ENCODE measurements around the gene MAP3K13.
"Not testable (repeated sequence)": the region's sequence is repeated elsewhere in the genome, so short reads cannot be mapped to it uniquely, and the experiment has no call there.

MAP3K13 gene

DNA sequence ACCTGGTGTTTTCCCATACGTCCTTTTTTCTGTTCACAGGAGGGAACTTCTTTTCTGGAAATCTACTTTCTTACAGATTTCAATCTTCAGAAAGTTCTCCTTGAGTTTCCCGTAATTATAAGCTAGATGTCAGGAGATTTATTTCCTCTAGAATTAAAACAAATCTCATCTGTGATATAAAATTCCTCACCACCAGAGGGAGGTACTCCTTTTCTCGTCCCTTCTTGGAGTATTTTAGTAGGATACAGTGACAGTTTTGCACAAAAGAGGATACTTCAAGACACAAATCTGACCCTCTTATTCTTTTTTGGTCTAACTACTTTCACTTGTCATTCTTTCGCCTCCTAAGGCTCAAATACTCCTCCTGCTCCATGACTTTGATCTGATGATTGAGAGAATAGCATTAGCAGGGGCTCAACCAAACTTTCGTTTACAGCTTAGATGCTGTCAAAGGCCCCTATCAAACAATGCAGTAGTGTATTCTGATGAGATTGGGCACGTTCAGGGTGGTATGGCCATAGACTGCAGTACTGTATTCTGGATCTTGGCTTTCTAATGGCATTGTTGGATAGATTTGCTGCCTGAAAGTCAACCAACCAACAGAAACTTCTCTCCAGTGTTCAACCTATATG is 97.9 kb downstream of the MAP3K13 start:
- DNase-seq: no peak

- no peak for DNase-seq
Observed at GRCh38 chr3:185465471-185465870, 102.5 kb downstream of the MAP3K13 start.

DNA sequence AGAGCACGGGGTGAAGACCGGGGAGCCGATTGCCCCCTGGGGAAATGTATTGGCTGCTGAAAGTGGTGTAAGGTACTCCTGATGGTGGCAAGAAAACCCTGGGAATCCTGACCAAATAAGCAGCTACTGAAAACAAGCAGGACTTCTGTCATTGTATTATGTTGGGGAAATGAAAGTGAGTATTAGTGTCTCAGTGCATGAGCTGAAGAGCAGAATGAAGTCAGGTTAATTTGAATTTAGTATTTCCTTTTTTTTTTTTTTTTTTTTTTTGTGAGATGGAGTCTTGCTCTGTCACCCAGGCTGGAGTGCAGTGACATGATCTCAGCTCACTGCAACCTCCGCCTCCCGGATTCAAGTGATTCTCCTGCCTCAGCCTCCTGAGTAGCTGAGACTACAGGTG is 103.2 kb downstream of the MAP3K13 start:
- not testable (repeated sequence) for DNase-seq

- DNase-seq: no peak
Observed at GRCh38 chr3:185469542-185469941, 106.6 kb downstream of the MAP3K13 start.

- DNase-seq: no peak
Observed at GRCh38 chr3:185470323-185470722, 107.4 kb downstream of the MAP3K13 start.

DNA sequence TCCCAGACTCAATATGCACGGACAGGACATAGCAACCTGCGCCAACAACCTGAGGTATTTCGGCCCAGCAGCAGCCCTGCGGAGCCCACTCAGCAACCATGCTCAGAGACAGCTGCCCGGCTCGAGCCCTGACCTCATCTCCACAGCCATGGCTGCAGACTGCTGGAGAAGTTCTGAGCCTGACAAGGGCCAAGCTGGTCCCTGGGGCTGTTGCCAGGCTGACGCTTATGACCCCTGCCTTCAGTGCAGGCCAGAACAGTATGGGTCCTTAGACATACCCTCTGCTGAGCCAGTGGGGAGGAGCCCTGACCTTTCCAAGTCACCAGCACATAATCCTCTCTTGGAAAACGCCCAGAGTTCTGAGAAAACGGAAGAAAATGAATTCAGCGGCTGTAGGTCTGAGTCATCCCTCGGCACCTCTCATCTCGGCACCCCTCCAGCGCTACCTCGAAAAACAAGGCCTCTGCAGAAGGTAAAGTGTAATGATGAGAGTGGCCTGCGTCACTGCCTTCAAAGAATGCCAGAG is 110.4 kb downstream of the MAP3K13 start:
- DNase-seq: no peak

DNA sequence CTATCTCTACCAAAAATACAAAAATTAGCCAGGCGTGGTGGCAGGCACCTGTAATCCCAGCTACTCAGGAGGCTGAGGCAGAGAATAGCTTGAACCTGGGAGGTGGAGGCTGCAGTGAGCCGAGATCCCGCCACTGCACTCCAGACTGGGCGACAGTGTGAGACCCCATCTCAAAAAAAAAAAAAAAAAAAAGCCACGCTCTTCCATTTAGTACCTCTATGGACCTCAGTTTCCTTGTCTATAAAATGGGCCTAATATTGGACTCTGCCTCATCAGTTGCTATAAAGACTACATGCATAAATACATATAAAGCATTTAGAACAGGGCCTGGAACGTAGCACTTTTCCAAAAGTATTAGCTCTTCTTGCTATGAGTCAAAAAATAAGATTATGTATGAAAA is 112.0 kb downstream of the MAP3K13 start:
- DNase-seq: not testable (repeated sequence)

GRCh38 chr3:185477316-185477715 is 114.4 kb downstream of the MAP3K13 start:
- DNase-seq: no peak

GRCh38 chr3:185479373-185479945 is 116.5 kb downstream of the MAP3K13 start:
- DNase-seq: no peak

DNA sequence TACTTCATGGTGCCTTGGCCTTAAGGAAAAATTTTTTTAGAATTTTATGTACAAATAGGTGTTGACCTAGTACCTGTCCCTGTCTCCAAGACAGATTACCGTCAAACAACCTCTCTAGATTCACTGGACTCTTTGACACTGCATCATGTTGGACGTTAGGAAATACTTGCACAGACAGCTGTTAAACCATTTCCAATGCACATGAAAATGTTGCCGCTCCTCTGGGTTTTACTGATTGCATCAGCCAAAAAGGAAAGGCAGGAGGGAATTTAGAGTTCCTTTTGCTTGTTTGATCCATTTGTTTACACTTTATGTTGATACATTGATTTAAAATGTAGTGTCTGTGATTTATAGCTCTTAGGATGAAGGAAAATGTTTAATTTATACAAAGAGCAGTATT is 121.4 kb downstream of the MAP3K13 start:
- DNase-seq: no peak

- no peak for DNase-seq
Observed at GRCh38 chr3:185486394-185486793, 123.5 kb downstream of the MAP3K13 start.

DNA sequence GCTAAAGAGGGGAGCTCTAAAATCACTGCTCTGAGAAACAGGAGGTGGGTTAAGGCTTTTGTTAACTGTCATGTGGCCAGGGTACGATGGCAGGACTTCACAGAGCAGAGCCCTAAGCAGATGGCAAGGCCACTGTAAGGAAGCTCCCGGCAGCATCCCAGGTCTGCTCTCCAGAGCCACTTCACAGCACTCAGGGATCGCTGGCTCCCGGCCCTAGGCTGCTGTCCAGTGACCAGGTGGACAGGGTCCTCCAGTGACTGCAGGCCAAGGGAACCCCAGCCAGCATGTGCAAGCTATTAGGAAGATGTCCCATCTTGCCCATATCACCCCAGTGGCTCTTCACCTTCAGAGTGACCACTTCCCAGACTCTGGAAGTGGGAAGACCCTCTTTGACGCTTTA is 125.5 kb downstream of the MAP3K13 start:
- no peak for DNase-seq

DNA sequence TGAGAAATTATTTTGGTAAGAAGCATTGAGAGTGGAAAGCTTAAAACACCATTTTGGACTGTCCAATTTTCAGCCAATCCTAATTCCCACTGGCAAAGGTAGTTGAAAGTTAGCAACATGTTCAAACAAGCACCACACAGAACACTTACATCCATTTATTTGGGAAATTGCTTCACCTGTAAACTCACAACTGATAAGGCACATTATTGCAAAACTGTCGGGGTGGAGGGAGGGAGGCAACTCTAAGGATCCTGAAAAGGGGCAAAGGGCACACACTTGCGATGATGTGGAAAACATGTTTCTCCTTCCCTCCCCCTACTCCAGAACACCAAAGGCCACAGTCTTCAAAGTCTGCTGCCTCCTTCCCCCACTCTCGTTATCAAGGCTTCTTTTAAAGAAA is 126.5 kb downstream of the MAP3K13 start:
- DNase-seq: no peak

DNA sequence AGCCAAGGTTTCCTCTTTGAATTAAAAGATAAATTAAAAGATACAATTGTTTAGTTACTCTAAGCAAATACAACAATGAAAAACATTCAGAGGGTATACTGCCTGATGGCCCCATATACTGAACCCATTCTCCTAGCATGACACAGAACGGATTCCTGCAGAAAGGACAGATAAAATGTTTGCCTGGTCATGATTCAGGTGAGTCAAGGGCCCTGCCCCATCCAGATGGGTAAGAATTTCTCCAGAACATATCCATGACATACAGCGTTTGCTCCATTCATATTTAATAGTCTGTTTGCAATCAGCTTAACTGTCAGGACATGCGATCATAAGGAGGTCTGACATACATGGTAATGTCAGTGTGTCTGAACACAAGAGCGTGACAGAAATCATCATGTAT is 127.3 kb downstream of the MAP3K13 start:
- no peak for DNase-seq

DNA sequence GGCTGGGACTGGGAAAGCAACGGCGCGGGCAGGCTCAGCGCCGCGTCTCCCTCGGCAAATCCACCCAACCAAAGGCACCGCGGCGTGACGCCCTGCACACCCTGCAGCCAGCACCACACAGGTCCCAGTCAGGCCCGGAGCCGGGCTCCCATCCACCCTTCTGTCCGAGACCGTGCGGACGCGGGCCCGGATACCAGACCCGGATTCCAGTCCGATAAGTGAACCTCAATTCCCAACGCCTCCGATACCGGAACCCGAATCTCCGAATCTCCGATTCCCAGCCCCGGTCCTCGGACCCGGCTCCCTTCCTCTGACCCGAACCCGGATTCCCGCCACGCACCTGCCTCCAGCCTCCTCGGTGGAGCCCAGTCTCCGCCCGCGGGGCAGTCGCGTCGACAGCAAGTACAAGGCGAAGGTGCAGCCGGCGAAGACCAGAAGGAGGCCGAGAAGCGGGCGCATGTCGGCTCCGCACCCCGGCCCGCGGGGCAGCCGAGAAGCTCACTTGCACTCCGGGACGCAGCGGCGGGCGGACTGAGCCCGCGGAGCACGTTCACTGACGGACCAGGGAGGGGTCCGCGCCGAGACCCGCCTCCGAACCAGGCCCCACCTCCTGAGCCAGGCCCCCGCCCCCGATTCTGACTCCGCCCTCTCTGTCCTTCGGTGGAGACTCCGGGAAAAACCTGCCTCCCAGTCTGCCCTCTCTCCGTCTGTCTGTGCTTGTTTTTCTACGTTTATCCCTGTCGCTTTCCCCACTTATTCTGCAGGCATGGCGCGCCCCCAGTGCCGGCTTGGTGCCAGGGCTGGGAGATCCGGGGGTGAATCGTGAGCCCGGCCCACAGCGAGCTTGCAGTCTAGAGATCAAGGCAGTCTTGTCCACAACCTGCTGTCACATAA is 135.8 kb downstream of the MAP3K13 start, which contains the start of gene TMEM41A:
TSS of gene TMEM41A (minus strand) at position 533 of the 894 bp plus-strand sequence. CDS start at position 459, 74 bp downstream.
- DNase-seq: peak; percentile 93 to 94

- DNase-seq: no peak
Observed at GRCh38 chr3:185502987-185503386, 140.1 kb downstream of the MAP3K13 start.

DNA sequence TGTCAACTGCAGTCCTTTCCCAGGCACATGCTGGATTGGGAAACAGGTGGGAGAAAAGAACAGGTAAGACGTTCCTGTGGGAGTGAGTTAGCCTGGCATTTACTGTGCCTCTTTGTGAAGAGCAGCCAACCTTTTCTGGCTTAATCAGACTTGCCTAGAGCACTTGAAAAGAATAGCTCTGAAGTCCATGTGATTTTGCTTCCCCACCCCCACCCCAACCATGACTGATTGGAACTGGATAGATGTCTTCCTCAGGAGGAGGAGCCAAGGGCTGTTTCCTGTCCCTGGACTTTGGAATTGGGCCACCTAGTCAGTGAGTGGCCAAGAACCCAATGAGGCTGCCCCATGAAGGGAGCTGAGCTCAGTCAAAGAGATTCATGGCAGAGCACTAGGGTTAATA is 140.6 kb downstream of the MAP3K13 start:
- DNase-seq: no peak

DNA sequence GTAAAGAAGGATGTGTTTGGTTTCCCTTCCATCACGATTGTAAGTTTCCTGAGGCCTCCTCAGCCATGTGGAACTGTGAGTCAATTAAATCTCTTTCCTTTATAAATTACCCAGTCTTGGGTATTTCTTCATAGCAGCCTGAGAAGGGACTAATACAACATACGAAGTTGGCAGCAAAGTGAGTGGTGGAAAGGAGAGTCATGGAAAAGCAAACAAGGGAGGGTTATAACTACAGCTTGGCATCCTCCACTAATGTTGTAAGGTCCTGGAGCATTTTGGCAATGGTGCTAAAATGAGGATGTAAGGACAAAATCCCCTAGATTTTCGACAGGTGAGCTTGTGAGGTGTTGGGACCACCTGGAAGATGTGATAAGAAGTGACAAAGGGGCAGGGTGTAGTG is 141.7 kb downstream of the MAP3K13 start:
- no peak for DNase-seq

DNA sequence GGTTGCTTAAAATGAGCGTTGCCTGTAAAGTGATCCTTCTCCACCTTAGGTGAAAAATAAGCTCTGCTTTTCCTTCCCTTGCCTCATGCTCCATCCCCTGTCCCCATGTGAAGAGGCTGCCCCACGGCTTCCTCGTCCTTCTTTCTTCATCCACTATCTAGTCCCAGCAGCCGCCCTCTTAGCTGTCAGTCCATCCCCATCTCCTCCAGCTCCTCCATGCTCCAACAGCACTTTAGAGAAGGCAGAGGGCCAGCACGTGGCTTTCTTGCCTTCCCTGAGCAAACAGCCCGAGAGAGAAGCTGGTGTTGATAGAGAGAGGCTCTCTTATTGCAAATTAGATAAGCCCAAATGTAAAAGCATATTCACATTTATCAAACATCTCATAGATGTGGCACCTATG is 144.9 kb downstream of the MAP3K13 start:
- DNase-seq: no peak

- no peak for DNase-seq
Observed at GRCh38 chr3:185508335-185508991, 145.5 kb downstream of the MAP3K13 start.

DNA sequence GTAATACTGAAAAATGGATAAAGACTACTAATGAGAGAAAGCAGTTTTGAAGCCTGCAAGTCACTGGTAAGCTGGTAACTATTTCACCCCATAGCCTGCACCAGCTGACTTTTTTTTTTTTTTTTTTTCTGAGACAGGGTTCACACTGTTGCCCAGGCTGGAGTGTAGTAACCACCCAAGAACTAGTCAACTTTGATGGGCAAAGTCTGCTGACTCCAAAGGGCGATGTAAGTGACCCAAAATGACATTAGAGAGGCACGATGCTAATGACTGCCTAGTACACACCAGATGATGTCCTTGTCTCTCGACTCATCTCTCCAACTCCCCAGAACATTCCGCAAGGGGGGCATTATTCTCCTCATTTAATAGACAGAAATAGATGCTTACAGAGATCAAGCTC is 148.8 kb downstream of the MAP3K13 start:
- DNase-seq: no peak

- DNase-seq: no peak
Observed at GRCh38 chr3:185517387-185518130, 154.6 kb downstream of the MAP3K13 start.

Measured in stimulated activated CD4-positive, alpha-beta T cell treated with anti-CD3 and anti-CD28 coated beads, Interleukin-2, amount 100 ng/mL, for 24 hours (primary cell).